Bone marrow (tissue), 2 donors: ENCODE measurements around the gene LRMDA.

Experiments
- DNase-seq, 2 donors: peaks; one replicate each; lab custom pipeline; 2025; lab: John Stamatoyannopoulos, UW

The LRMDA gene

DNA sequence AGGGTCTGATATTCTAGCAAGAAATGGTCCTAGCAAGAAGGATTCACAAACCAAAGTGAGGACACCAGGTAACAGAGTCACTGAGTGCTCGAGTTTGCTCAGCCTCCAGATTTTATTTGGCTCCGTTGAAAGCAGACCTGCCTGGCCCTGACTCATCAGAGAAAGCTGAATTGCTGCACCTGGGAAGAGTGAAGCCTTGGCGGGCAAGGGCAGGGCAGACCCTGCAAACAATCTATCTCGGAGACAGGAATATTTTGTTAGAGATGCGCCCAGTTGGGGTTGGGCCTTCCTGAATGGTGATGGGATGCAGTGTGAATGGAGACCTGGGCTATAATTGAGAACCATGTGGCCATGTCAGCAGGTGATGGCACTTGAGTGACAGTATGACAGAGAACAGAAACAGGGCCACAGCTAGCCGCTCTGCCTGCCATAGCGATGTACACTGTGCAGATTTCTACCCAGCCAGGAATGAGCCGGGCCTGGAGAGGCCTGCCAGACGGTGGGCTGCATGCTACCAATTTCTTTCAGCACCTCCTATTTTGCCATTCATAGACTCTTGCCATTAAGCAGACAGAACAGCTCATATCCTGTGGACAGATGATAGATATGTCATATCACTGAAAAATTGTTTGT, 744.2 kb downstream of the LRMDA start:
- DNase-seq, result no peak

DNA sequence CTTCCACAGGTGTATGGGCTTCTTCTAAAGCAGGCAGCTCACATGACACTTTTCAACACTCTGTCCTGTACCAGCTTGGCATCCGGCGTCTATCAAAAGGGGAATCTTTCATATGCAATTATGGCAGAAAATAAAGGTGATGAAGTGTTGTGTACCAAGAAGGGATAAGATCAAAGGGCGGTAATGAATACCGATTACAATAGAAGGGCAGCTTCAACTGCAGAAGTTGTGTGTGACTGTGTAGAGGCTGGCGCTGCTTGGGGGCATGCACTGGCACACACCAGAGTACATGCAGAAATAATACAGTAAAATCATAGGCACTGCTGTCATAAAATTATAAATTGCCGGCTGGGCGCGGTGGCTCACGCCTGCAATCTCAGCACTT, 744.7 kb downstream of the LRMDA start:
- no peak for DNase-seq

DNA sequence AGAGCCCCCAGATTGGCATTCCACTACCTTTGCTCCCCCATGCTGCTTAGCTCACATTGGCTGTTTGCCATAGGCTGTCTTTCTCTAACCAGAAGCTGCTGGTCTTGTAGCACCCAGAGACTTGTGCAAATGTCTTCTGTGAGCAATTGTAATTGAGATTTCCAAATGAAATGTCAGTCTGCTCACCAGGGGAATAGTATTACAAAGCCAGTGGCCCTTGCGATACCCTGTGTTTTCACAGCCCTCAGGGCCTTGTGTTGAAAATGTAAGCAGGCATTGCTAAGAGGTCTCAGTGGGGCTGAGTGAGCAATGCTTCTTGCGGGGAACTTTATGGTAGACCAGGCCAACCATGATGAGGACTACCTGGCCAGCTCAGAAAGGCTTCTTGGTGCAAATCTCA, 746.5 kb downstream of the LRMDA start:
- no peak for DNase-seq

GRCh38 chr10:76178532-76179292, 747.3 kb downstream of the LRMDA start:
- DNase-seq, result no peak

DNA sequence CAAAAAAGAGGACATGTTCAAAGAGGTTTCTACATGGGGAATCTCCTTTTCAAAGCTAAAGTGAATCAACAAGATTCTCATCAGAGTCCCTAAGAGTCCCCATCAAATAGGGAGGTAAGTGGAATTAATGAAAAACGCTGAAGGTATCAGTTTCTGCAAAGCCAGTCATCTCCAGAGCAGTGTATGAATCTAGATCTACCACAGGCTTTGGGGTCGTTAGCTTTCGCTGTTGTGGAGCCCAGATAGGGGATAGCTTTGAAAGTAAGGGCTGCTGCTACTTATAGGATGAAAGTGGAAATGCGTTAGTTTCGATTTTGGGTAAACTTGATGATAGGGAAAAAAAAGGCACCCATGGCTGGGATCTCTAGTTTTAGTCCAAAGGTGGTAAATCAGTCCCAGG, 748.4 kb downstream of the LRMDA start:
- DNase-seq, result no peak

GRCh38 chr10:76184647-76185046, 753.2 kb downstream of the LRMDA start:
- no peak for DNase-seq

GRCh38 chr10:76185471-76186301, 754.3 kb downstream of the LRMDA start:
- no peak for DNase-seq

- no peak for DNase-seq
Observed at GRCh38 chr10:76188216-76188615, 756.8 kb downstream of the LRMDA start.

GRCh38 chr10:76190634-76191270, 759.3 kb downstream of the LRMDA start:
- no peak for DNase-seq

DNA sequence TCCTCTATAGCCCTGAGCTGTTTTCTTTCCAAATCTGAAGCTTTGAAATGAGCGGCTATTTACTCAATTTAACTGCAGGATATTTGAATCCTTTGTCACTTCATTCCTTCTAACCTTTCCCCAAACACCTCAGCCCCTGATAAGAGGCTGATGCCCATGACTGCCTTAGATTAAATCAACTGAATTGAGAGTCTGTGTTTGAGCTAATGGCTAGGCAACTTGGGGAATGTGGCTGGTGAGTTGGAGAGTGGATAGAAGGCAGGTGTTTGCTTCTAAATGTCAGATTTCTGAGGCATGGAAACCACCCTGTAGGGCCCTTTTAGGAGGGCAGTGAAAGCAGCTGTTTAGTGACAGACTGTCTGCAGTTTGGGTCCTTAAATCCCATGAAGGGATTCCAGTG, 759.9 kb downstream of the LRMDA start:
- no peak for DNase-seq

DNA sequence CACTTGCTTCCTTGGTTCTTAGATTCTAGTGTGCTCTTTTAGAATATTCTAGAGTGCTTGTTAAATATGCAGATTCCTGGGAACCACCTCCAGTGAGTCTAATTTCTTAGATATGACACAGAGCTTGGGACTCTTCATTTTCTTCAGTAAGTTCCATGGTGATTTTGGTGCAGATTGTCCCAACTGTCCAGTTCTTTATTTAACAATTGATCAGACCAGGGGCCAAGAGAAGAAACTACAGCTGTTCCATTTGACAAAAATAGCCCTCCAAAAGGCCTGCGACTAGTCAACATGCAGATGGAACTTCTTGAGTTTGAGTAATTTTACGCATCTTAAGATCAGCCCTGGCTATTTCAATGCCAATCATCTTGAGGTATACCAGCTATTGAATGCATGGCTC, 760.7 kb downstream of the LRMDA start:
- DNase-seq, result no peak

- no peak for DNase-seq
Observed at GRCh38 chr10:76192694-76193320, 761.4 kb downstream of the LRMDA start.

- no peak for DNase-seq
Observed at GRCh38 chr10:76195654-76196390, 764.4 kb downstream of the LRMDA start.

- no peak for DNase-seq
Observed at GRCh38 chr10:76197293-76197692, 765.9 kb downstream of the LRMDA start.

GRCh38 chr10:76198287-76199035, 767.0 kb downstream of the LRMDA start:
- DNase-seq, result no peak

GRCh38 chr10:76201962-76202361, 770.5 kb downstream of the LRMDA start:
- DNase-seq, result no peak

- no peak for DNase-seq
Observed at GRCh38 chr10:76202777-76203176, 771.4 kb downstream of the LRMDA start.

DNA sequence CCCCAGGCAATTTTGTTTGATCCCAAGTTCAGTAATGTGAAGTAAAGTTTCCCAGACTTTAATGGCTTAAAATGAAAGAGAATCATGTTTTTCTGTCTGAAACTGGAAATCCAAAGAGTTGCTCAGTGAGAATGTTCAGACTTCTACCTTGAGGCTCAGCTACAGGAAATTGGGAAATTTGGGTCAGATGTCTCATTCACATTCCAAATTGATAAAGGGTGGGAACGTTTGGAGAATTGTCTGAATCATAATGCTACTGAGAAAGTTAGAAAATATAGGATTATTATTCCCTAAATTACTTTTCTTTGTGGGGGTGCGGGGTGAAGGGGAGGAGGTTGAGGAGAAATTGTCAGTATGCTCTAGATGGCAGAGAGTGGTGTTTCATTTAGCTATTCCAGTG, 773.9 kb downstream of the LRMDA start:
- DNase-seq, result no peak

DNA sequence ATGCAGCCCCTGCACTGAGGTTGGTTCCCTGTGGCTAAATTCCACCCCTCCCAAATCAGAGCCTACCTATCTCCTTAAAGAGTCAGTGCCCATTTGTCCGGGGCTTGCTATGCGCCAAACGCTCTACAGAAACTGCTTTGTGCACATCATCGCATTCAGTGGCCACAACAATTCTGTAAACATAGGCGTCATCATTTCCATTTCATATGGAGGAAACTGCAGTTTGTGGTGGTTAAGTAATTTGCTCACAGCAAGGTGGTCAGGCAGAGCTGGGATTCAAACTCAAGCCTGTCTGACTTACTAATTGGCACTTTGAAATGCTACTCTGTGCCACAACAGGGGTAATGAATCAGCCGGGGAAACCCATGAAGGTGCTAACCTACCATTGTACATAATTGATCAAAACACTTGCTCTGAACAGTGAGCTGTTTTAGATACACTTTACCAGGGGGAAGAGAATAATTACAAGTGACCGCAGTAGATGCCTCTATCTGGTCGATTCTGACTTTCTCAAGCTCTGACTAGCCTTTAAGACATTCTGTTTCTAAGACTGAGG, 775.5 kb downstream of the LRMDA start:
- no peak for DNase-seq

DNA sequence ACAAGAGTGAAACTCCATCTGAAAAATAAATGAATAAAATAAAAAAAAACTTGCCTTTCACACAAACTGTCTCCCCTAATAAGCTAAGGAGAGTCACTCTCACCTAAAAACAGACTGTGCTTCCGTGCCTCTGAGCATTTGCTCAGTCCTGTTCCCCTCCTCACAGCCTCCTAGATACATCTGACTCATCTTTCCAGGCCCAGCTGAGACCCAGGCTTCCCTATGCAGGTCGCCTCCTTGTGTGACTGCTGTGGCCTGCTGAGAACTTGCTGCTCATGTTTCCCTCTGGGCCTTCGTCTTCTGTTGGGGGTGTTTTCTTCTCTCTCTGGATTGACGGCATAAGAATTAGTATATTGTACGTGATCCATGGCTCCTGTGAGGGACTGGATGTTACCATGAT, 777.7 kb downstream of the LRMDA start:
- DNase-seq, result no peak
